AG09309 (cell line): ENCODE measurements around the gene GOLGA3.

Source experiments
- DNase-seq: peaks from one replicate; pipeline ENCODE4 v3.0.0-alpha.2; 2010; ENCODE audit warnings: low read depth
- H3K4me3 ChIP-seq: 2 replicates; pipeline ENCODE4 v1.5.1; 2011; ENCODE audit warnings: mild to moderate bottlenecking, low read depth, low read length, moderate library complexity; ENCODE audit not compliant: control insufficient read depth
- CTCF ChIP-seq: IDR thresholded peaks from 2 replicates; pipeline ENCODE4 v1.5.1; 2011; ENCODE audit warnings: mild to moderate bottlenecking, low read depth, low read length, inconsistent platforms; ENCODE audit not compliant: insufficient read depth, control insufficient read depth; ENCODE audit errors: missing control alignments

The GOLGA3 gene

GRCh38 chr12:132748319-132748718 is 80.3 kb downstream of the GOLGA3 start:
- DNase-seq = no peak
- TF ChIP-seq CTCF = no peak
- H3K4me3 ChIP-seq = no peak overlapping the region

- DNase-seq = no peak
- no peak overlapping the region for H3K4me3 ChIP-seq
- no peak for TF ChIP-seq CTCF
These were observed 80.8 kb downstream of the GOLGA3 start for GRCh38 chr12:132747896-132748295.

- no peak for DNase-seq
These were observed 81.3 kb downstream of the GOLGA3 start for GRCh38 chr12:132747395-132747794.

GRCh38 chr12:132746613-132747012 is 82.1 kb downstream of the GOLGA3 start:
- no peak overlapping the region for H3K4me3 ChIP-seq
- no peak for TF ChIP-seq CTCF
- DNase-seq = no peak

More at GRCh38 chr12:132747395-132747794, 81.3 kb downstream of the GOLGA3 start:
- no peak overlapping the region for H3K4me3 ChIP-seq
- no peak for TF ChIP-seq CTCF

GRCh38 chr12:132743831-132744230 is 84.8 kb downstream of the GOLGA3 start:
- no peak overlapping the region for H3K4me3 ChIP-seq
- DNase-seq = no peak
- TF ChIP-seq CTCF = no peak

- H3K4me3 ChIP-seq = no peak overlapping the region
- DNase-seq = no peak
- no peak for TF ChIP-seq CTCF
These were observed 87.0 kb downstream of the GOLGA3 start for GRCh38 chr12:132741620-132742019.

GRCh38 chr12:132740652-132741051 is 88.0 kb downstream of the GOLGA3 start:
- DNase-seq = no peak
- no peak overlapping the region for H3K4me3 ChIP-seq
- no peak for TF ChIP-seq CTCF
